ENCODE data around the gene SPECC1L.

DNA sequence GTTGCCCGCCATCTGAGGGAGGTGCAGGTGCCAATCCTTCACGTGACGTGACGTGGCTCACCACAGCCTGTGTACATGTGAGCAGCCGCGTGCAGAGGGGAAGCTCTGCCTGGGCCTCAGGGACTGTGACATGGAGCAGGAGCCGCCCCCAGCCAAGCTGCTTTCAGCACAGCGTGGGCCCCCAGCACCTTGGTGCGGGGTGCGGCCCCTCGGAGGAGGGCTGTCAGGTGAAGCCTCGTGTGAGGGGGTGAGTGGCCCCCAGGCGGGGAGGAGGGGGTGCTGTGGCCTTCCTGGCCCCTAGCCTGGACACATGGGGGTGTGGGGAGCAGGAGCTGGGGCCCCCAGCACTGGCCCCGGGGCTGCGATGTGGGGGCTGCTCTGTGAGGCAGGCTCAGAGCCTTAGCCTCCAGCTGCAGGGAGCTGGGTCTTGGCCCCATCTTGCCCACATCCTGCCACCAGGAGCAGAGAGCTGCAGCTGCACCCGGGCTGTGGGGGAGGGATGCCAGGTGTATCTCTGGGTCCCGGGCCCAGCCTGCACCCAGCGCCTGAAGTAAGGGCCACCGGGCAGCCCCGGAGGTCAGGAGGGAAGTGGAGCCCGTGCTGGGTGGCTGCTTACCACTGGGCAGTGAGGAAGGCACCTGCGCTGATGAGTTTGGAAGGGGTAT lies 157.0 kb downstream of the SPECC1L start, which contains the start of gene ADORA2A:
- TF ChIP-seq, protein P1, sequence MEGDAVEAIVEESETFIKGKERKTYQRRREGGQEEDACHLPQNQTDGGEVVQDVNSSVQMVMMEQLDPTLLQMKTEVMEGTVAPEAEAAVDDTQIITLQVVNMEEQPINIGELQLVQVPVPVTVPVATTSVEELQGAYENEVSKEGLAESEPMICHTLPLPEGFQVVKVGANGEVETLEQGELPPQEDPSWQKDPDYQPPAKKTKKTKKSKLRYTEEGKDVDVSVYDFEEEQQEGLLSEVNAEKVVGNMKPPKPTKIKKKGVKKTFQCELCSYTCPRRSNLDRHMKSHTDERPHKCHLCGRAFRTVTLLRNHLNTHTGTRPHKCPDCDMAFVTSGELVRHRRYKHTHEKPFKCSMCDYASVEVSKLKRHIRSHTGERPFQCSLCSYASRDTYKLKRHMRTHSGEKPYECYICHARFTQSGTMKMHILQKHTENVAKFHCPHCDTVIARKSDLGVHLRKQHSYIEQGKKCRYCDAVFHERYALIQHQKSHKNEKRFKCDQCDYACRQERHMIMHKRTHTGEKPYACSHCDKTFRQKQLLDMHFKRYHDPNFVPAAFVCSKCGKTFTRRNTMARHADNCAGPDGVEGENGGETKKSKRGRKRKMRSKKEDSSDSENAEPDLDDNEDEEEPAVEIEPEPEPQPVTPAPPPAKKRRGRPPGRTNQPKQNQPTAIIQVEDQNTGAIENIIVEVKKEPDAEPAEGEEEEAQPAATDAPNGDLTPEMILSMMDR (IDR thresholded peaks at IDR 0.05; ENCODE audit: insufficient read depth, low read length): no peak
- TF ChIP-seq, protein P2, sequence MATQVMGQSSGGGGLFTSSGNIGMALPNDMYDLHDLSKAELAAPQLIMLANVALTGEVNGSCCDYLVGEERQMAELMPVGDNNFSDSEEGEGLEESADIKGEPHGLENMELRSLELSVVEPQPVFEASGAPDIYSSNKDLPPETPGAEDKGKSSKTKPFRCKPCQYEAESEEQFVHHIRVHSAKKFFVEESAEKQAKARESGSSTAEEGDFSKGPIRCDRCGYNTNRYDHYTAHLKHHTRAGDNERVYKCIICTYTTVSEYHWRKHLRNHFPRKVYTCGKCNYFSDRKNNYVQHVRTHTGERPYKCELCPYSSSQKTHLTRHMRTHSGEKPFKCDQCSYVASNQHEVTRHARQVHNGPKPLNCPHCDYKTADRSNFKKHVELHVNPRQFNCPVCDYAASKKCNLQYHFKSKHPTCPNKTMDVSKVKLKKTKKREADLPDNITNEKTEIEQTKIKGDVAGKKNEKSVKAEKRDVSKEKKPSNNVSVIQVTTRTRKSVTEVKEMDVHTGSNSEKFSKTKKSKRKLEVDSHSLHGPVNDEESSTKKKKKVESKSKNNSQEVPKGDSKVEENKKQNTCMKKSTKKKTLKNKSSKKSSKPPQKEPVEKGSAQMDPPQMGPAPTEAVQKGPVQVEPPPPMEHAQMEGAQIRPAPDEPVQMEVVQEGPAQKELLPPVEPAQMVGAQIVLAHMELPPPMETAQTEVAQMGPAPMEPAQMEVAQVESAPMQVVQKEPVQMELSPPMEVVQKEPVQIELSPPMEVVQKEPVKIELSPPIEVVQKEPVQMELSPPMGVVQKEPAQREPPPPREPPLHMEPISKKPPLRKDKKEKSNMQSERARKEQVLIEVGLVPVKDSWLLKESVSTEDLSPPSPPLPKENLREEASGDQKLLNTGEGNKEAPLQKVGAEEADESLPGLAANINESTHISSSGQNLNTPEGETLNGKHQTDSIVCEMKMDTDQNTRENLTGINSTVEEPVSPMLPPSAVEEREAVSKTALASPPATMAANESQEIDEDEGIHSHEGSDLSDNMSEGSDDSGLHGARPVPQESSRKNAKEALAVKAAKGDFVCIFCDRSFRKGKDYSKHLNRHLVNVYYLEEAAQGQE (IDR thresholded peaks at IDR 0.05; ENCODE audit: insufficient replicate concordance, low read depth): no peak
- TF ChIP-seq POLR2AphosphoS5 (IDR thresholded peaks at IDR 0.05; ENCODE audit: low read depth): peak; percentile 99
